Stromal cell of bone marrow (primary cell): ENCODE data around the gene DNAAF6.
"Not testable (repeated sequence)": the region's sequence is repeated elsewhere in the genome, so short reads cannot be mapped to it uniquely, and the experiment has no call there.

ENCODE experiments used
- DNase-seq: peaks from one replicate; pipeline ENCODE4 v3.0.0-alpha.2; 2012; ENCODE audit warnings: low read depth

DNAAF6 gene

GRCh38 chrX:107205770-107206696 is at the start of gene DNAAF6, which contains the start of gene NUP62CL:
Gene DNAAF6 (plus strand): TSS chrX:107206611. CDS start chrX:107212876, 6,265 bp downstream.
Gene NUP62CL (minus strand): TSS chrX:107206433. CDS start chrX:107175146, 31,287 bp downstream.
- DNase-seq, result no peak

- DNase-seq, result not testable (repeated sequence)
Measured at GRCh38 chrX:107157618-107158017, 48.8 kb upstream of the DNAAF6 start.

GRCh38 chrX:107167163-107167921 is 39.1 kb upstream of the DNAAF6 start:
- no peak for DNase-seq

- no peak for DNase-seq
Measured at GRCh38 chrX:107168257-107168656, 38.2 kb upstream of the DNAAF6 start.

GRCh38 chrX:107168712-107169111 is 37.7 kb upstream of the DNAAF6 start:
- DNase-seq, result no peak

GRCh38 chrX:107171369-107172102 is 34.9 kb upstream of the DNAAF6 start:
- no peak for DNase-seq

GRCh38 chrX:107197319-107197718 is 9.1 kb upstream of the DNAAF6 start:
- no peak for DNase-seq

- not testable (repeated sequence) for DNase-seq
Measured at GRCh38 chrX:107198074-107198473, 8.3 kb upstream of the DNAAF6 start.

- no peak for DNase-seq
Measured at GRCh38 chrX:107199491-107199890, 6.9 kb upstream of the DNAAF6 start.

GRCh38 chrX:107204068-107204605 is 2.3 kb upstream of the DNAAF6 start:
- no peak for DNase-seq

GRCh38 chrX:107206697-107207065 is 270 bp downstream of the DNAAF6 start:
- no peak for DNase-seq

- DNase-seq, result no peak
Measured at GRCh38 chrX:107207089-107207488, 678 bp downstream of the DNAAF6 start.

GRCh38 chrX:107207943-107208342 is 1.5 kb downstream of the DNAAF6 start:
- DNase-seq, result no peak

- no peak for DNase-seq
Measured at GRCh38 chrX:107213477-107213876, 7.1 kb downstream of the DNAAF6 start.

GRCh38 chrX:107226757-107227156 is 20.3 kb downstream of the DNAAF6 start:
- no peak for DNase-seq

GRCh38 chrX:107227780-107228485 is 21.5 kb downstream of the DNAAF6 start:
- no peak for DNase-seq

- no peak for DNase-seq
Measured at GRCh38 chrX:107228486-107228819, 22.0 kb downstream of the DNAAF6 start.

- no peak for DNase-seq
Measured at GRCh38 chrX:107272431-107272921, 66.1 kb downstream of the DNAAF6 start.

- no peak for DNase-seq
Measured at GRCh38 chrX:107273795-107274194, 67.4 kb downstream of the DNAAF6 start.

- DNase-seq, result no peak
Measured at GRCh38 chrX:107288676-107289075, 82.3 kb downstream of the DNAAF6 start.

- no peak for DNase-seq
Measured at GRCh38 chrX:107290019-107290418, 83.6 kb downstream of the DNAAF6 start.
